GM06990 (cell line): ENCODE data around the gene GDPD2.

Experiments used
- DNase-seq: peaks from one replicate; pipeline ENCODE4 v3.0.0-alpha.2; 2011; ENCODE audit not compliant: insufficient read length; ENCODE audit errors: extremely low read depth
- H3K27me3 ChIP-seq: replicated peaks from 2 replicates; pipeline ENCODE4 v1.6.0; 2011; ENCODE audit warnings: low read length; ENCODE audit not compliant: control insufficient read depth, insufficient read depth
- H3K36me3 ChIP-seq: 2 replicates; pipeline ENCODE4 v1.5.1; 2011; ENCODE audit warnings: low read length; ENCODE audit not compliant: control insufficient read depth, insufficient read depth
- H3K4me3 ChIP-seq: replicated peaks from 2 replicates; pipeline ENCODE4 v1.5.1; 2011; ENCODE audit warnings: low read depth, mild to moderate bottlenecking, control low read depth, low read length
- TF ChIP-seq, protein P1 (sequence below): IDR thresholded peaks from 2 replicates; pipeline ENCODE4 v1.5.1; 2011; ENCODE audit warnings: low read length, control low read depth, mild to moderate bottlenecking, inconsistent platforms; ENCODE audit not compliant: insufficient read depth, poor library complexity, severe bottlenecking

Gene GDPD2

DNA sequence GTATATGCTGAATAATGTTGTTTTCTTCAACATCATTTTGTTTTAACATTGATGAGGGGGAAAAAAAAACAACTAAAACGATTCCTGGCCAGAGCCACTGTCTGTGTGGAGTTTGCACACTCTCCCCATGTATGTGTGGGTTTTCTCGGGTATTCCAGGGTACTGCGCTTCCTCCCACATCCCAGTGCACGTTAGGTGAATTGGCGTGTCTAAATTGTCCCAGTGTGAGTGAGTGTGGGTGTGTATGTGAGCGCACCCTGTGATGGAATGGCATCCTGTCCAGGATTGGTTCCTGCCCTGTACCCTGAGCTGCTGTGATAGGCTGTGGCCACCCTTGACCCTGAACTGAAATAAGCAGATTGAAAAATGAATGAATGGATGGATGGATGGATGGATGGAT, 19.1 kb downstream of the GDPD2 start:
- no peak for DNase-seq
- H3K27me3 ChIP-seq = no peaks in the 10 kb centered on the region
- no peaks in the 10 kb centered on the region for H3K36me3 ChIP-seq
- H3K4me3 ChIP-seq = no peak overlapping the region
- TF ChIP-seq, protein P1, sequence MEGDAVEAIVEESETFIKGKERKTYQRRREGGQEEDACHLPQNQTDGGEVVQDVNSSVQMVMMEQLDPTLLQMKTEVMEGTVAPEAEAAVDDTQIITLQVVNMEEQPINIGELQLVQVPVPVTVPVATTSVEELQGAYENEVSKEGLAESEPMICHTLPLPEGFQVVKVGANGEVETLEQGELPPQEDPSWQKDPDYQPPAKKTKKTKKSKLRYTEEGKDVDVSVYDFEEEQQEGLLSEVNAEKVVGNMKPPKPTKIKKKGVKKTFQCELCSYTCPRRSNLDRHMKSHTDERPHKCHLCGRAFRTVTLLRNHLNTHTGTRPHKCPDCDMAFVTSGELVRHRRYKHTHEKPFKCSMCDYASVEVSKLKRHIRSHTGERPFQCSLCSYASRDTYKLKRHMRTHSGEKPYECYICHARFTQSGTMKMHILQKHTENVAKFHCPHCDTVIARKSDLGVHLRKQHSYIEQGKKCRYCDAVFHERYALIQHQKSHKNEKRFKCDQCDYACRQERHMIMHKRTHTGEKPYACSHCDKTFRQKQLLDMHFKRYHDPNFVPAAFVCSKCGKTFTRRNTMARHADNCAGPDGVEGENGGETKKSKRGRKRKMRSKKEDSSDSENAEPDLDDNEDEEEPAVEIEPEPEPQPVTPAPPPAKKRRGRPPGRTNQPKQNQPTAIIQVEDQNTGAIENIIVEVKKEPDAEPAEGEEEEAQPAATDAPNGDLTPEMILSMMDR = no peak

GRCh38 chrX:70444326-70444945, 21.3 kb downstream of the GDPD2 start, which contains the start of gene DLG3:
DLG3 (plus strand) TSS chrX:70444835; CDS start chrX:70445202, 367 bp downstream.
- 0 out of 2 replicates have a peak within 1 kb of the TSS, but pooled peaks have one; percentile 14 for H3K4me3 ChIP-seq
- H3K27me3 ChIP-seq = no peaks in the 10 kb centered on the region
- no peak for DNase-seq
- TF ChIP-seq, protein P1 = no peak
- H3K36me3 ChIP-seq = no peaks in the 10 kb centered on the region

DNA sequence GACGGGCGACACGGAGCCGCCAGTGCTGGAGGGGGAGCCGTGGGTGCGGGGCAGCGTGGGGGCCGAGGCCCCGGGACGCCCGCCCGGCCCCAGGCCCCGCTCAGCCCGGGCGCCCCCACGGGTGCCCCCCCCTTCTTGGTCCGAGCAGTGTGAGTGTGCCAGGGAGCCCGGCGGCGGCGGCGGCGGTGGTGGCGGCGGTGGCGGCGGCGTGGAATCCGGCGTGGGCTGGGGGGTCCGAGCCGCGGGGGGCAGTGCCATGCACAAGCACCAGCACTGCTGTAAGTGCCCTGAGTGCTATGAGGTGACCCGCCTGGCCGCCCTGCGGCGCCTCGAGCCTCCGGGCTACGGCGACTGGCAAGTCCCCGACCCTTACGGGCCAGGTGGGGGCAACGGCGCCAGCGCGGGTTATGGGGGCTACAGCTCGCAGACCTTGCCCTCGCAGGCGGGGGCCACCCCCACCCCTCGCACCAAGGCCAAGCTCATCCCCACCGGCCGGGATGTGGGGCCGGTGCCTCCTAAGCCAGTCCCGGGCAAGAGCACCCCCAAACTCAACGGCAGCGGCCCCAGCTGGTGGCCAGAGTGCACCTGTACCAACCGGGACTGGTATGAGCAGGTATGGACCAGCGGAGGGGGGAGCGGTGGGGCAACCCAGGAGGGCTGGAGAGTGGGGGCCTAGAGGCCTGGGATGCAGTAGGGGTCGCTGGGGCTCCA, 22.0 kb downstream of the GDPD2 start:
- no peak for DNase-seq
- TF ChIP-seq, protein P1 = no peak
- no peaks in the 10 kb centered on the region for H3K36me3 ChIP-seq
- H3K27me3 ChIP-seq = no peaks in the 10 kb centered on the region
- 0 out of 2 replicates have a peak overlapping the region, but pooled peaks have one; percentile 14 for H3K4me3 ChIP-seq

DNA sequence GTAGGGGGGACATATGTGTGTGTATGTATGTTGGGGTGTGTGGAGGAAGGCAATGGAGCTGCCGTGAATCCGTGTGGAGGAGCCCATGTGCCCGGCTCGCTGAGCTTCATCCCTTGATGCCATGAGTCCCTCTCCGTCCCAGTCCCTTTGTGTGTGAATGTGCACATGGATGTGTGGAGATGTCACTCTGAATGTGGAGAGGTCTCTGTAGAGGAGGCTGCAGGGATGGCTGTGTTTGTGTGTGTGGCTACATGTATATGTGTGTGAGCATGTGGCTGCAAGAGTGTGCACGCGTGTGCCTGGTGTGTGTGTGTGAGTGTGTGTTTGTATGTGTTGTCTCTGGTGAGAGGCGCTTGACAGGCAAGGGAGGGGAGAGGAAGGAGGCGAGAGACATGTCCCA, 22.8 kb downstream of the GDPD2 start:
- no peak for DNase-seq
- no peaks in the 10 kb centered on the region for H3K36me3 ChIP-seq
- H3K27me3 ChIP-seq = no peaks in the 10 kb centered on the region
- TF ChIP-seq, protein P1 = no peak
- no peak overlapping the region for H3K4me3 ChIP-seq

- Histone ChIP-seq H3K27me3 (no peaks in the 10 kb centered on the region), H3K4me3 (no peak overlapping the region), H3K36me3 (no peaks in the 10 kb centered on the region)
- no peak for DNase-seq
- TF ChIP-seq, protein P1 = no peak
Measured at GRCh38 chrX:70446380-70447350, 23.6 kb downstream of the GDPD2 start.
